Head of caudate nucleus (tissue), 42 donors: Measurements from ENCODE around the gene SPPL3.

Experiments used
- DNase-seq, 42 donors: peaks; one replicate each; pipeline versions ENCODE4 v3.0.0 to v3.0.0-alpha.2; 2020 to 2021; ENCODE audit warnings: mixed read lengths in 7 of 42
- intact Hi-C: fragments of 100-400 bp; cut with DNase I; formaldehyde crosslinking; loops from one replicate; pipeline ENCODE4 v1.15.0; 2022

The SPPL3 gene

GRCh38 chr12:120886199-120887018, 17.7 kb downstream of the SPPL3 start:
- intact Hi-C loops, result no loop called here
- DNase-seq, result no peak

- intact Hi-C loops, result no loop called here
Measured at GRCh38 chr12:120885521-120885920, 18.6 kb downstream of the SPPL3 start.

GRCh38 chr12:120884644-120885043, 19.5 kb downstream of the SPPL3 start:
- DNase-seq, result no peak
- intact Hi-C loops, result no loop called here

More at GRCh38 chr12:120885521-120885920, 18.6 kb downstream of the SPPL3 start:
- DNase-seq, result no peak

GRCh38 chr12:120882055-120882555, 22.1 kb downstream of the SPPL3 start:
- DNase-seq, result no peak
- intact Hi-C loops, result no loop called here

GRCh38 chr12:120879718-120880300, 24.3 kb downstream of the SPPL3 start:
- intact Hi-C loops, result no loop called here
- no peak for DNase-seq

GRCh38 chr12:120879102-120879501, 25.1 kb downstream of the SPPL3 start:
- intact Hi-C loops, result no loop called here
- DNase-seq, result peak in 7 of 42 donors; percentile 16 to 54 (median 34)

GRCh38 chr12:120874547-120875245, 29.5 kb downstream of the SPPL3 start:
- intact Hi-C loops, result no loop called here
- DNase-seq, result peak in 34 of 42 donors; percentile 14 to 84 (median 45)

GRCh38 chr12:120873226-120873625, 30.9 kb downstream of the SPPL3 start:
- DNase-seq, result no peak
- intact Hi-C loops, result no loop called here

GRCh38 chr12:120872487-120872886, 31.7 kb downstream of the SPPL3 start:
- intact Hi-C loops, result no loop called here
- DNase-seq, result no peak

- intact Hi-C loops, result no loop called here
- no peak for DNase-seq
Measured at GRCh38 chr12:120870415-120870814, 33.7 kb downstream of the SPPL3 start.

GRCh38 chr12:120869376-120869775, 34.8 kb downstream of the SPPL3 start:
- no peak for DNase-seq
- intact Hi-C loops, result no loop called here

GRCh38 chr12:120866108-120866507, 38.0 kb downstream of the SPPL3 start:
- intact Hi-C loops, result no loop called here
- DNase-seq, result no peak

- intact Hi-C loops, result no loop called here
- no peak for DNase-seq
Measured at GRCh38 chr12:120865098-120865497, 39.1 kb downstream of the SPPL3 start.

- DNase-seq, result no peak
- intact Hi-C loops, result no loop called here
Measured at GRCh38 chr12:120862664-120863063, 41.5 kb downstream of the SPPL3 start.

- DNase-seq, result no peak
- intact Hi-C loops, result no loop called here
Measured at GRCh38 chr12:120861074-120861795, 42.9 kb downstream of the SPPL3 start.

GRCh38 chr12:120858306-120859088, 45.7 kb downstream of the SPPL3 start:
- intact Hi-C loops, result loop anchor here (10.0 kb wide), 1 partner anchor 46 kb away; the partner anchor contains the start of gene SPPL3
- DNase-seq, result no peak

GRCh38 chr12:120856980-120857379, 47.2 kb downstream of the SPPL3 start:
- intact Hi-C loops, result loop anchor here (10.0 kb wide), 1 partner anchor 48 kb away; the partner anchor contains the start of gene SPPL3
- DNase-seq, result no peak
